ENCODE measurements around the gene PCED1A. TPM values are rescaled to one million over a fixed set of nuclear protein-coding genes. Genes with fewer than 3 reads are reported as not detected.

PCED1A gene
- total and polyA plus RNA-seq, 2 of the 13 experiments (the other 11 are each of a cell fraction or from before 2014, with no cell fraction given) = 40.1 to 84.2 TPM

DNA sequence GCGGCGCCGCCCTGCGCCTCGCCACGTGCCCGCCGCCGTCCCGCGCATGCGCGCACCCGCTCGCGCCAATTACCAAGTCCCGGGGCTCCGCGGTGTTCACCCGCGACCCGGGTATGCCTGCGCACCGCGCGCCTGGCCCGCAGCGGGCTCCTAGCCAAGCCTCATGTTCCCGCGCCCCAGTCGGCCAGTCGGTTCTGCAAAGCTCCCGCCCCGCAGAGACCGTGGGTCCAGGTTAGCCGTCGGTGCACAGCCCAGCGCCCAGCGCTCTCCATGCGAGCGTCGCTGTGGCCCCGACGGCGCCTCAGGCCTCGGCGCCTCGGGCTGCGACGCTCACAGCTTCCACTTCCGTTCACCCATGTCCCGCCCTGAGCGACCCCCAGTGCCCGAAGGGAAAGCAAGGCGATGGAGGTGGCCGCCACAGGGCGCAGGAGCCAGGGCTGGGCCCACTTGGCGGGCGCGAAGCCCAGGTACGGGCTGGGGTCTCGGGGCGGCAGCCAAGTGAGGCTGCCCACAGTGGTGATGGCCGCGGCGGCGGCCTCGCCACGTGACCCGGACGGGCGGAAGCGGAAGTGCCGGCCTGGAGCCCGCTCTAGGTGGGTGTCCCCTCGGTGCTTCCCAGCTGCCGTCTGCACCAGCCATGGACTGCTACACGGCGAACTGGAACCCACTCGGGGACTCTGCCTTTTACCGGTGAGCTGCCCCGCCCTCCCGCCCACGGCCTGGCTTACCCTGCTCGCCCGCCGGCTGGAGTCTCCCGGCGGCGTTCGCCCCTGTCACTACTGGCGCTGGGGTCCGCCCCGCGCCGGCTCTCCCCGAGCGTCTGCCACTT is at the start of gene PCED1A, which contains the start of gene VPS16 (continued):
- TF ChIP-seq, protein P1, sequence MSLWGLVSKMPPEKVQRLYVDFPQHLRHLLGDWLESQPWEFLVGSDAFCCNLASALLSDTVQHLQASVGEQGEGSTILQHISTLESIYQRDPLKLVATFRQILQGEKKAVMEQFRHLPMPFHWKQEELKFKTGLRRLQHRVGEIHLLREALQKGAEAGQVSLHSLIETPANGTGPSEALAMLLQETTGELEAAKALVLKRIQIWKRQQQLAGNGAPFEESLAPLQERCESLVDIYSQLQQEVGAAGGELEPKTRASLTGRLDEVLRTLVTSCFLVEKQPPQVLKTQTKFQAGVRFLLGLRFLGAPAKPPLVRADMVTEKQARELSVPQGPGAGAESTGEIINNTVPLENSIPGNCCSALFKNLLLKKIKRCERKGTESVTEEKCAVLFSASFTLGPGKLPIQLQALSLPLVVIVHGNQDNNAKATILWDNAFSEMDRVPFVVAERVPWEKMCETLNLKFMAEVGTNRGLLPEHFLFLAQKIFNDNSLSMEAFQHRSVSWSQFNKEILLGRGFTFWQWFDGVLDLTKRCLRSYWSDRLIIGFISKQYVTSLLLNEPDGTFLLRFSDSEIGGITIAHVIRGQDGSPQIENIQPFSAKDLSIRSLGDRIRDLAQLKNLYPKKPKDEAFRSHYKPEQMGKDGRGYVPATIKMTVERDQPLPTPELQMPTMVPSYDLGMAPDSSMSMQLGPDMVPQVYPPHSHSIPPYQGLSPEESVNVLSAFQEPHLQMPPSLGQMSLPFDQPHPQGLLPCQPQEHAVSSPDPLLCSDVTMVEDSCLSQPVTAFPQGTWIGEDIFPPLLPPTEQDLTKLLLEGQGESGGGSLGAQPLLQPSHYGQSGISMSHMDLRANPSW (CRISPR knock-in tag; IDR thresholded peaks at IDR 0.05; ENCODE audit: borderline replicate concordance) = no peak
- TF ChIP-seq ZSCAN9 (CRISPR knock-in tag; IDR thresholded peaks at IDR 0.05; ENCODE audit: borderline replicate concordance) (peak; percentile 92; the same call in 1 of the 2 replicates), ZNF205 (CRISPR knock-in tag; IDR thresholded peaks at IDR 0.05) (peak; percentile 93; the same call in 1 of the 2 replicates), RBM39 (IDR thresholded peaks at IDR 0.05; ENCODE audit: low read depth, low read length, poor library complexity, severe bottlenecking) (peak; percentile 98), ZNF383 (CRISPR knock-in tag; IDR thresholded peaks at IDR 0.05; ENCODE audit: borderline replicate concordance) (peak; percentile 44; the same call in 1 of the 2 replicates), RARA (CRISPR knock-in tag; IDR thresholded peaks at IDR 0.05) (peak; percentile 60; the same call in 1 of the 2 replicates), HNRNPLL (IDR thresholded peaks at IDR 0.05; ENCODE audit: low read depth, low read length, poor library complexity, severe bottlenecking) (no peak), PCBP1 (IDR thresholded peaks at IDR 0.05; ENCODE audit: borderline replicate concordance, low read depth, low read length) (peak; percentile 95), ZNF761 (CRISPR knock-in tag; conservative IDR thresholded peaks at IDR 0.05) (peak; percentile 94)
- TF ChIP-seq, protein P2, sequence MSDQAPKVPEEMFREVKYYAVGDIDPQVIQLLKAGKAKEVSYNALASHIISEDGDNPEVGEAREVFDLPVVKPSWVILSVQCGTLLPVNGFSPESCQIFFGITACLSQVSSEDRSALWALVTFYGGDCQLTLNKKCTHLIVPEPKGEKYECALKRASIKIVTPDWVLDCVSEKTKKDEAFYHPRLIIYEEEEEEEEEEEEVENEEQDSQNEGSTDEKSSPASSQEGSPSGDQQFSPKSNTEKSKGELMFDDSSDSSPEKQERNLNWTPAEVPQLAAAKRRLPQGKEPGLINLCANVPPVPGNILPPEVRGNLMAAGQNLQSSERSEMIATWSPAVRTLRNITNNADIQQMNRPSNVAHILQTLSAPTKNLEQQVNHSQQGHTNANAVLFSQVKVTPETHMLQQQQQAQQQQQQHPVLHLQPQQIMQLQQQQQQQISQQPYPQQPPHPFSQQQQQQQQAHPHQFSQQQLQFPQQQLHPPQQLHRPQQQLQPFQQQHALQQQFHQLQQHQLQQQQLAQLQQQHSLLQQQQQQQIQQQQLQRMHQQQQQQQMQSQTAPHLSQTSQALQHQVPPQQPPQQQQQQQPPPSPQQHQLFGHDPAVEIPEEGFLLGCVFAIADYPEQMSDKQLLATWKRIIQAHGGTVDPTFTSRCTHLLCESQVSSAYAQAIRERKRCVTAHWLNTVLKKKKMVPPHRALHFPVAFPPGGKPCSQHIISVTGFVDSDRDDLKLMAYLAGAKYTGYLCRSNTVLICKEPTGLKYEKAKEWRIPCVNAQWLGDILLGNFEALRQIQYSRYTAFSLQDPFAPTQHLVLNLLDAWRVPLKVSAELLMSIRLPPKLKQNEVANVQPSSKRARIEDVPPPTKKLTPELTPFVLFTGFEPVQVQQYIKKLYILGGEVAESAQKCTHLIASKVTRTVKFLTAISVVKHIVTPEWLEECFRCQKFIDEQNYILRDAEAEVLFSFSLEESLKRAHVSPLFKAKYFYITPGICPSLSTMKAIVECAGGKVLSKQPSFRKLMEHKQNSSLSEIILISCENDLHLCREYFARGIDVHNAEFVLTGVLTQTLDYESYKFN (CRISPR knock-in tag; conservative IDR thresholded peaks at IDR 0.05) = peak; percentile 60
- TF ChIP-seq, protein P3, sequence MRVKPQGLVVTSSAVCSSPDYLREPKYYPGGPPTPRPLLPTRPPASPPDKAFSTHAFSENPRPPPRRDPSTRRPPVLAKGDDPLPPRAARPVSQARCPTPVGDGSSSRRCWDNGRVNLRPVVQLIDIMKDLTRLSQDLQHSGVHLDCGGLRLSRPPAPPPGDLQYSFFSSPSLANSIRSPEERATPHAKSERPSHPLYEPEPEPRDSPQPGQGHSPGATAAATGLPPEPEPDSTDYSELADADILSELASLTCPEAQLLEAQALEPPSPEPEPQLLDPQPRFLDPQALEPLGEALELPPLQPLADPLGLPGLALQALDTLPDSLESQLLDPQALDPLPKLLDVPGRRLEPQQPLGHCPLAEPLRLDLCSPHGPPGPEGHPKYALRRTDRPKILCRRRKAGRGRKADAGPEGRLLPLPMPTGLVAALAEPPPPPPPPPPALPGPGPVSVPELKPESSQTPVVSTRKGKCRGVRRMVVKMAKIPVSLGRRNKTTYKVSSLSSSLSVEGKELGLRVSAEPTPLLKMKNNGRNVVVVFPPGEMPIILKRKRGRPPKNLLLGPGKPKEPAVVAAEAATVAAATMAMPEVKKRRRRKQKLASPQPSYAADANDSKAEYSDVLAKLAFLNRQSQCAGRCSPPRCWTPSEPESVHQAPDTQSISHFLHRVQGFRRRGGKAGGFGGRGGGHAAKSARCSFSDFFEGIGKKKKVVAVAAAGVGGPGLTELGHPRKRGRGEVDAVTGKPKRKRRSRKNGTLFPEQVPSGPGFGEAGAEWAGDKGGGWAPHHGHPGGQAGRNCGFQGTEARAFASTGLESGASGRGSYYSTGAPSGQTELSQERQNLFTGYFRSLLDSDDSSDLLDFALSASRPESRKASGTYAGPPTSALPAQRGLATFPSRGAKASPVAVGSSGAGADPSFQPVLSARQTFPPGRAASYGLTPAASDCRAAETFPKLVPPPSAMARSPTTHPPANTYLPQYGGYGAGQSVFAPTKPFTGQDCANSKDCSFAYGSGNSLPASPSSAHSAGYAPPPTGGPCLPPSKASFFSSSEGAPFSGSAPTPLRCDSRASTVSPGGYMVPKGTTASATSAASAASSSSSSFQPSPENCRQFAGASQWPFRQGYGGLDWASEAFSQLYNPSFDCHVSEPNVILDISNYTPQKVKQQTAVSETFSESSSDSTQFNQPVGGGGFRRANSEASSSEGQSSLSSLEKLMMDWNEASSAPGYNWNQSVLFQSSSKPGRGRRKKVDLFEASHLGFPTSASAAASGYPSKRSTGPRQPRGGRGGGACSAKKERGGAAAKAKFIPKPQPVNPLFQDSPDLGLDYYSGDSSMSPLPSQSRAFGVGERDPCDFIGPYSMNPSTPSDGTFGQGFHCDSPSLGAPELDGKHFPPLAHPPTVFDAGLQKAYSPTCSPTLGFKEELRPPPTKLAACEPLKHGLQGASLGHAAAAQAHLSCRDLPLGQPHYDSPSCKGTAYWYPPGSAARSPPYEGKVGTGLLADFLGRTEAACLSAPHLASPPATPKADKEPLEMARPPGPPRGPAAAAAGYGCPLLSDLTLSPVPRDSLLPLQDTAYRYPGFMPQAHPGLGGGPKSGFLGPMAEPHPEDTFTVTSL (CRISPR knock-in tag; IDR thresholded peaks at IDR 0.05; ENCODE audit: borderline replicate concordance) = peak; percentile 73

Measured in HepG2 (cell line).